ENCODE measurements around the gene KATNBL1.

The KATNBL1 gene

GRCh38 chr15:34114215-34114614 lies 95.7 kb downstream of the KATNBL1 start:
- no peak for DNase-seq

GRCh38 chr15:34111488-34111887 lies 98.4 kb downstream of the KATNBL1 start:
- DNase-seq = no peak

GRCh38 chr15:34109797-34110663 lies 99.9 kb downstream of the KATNBL1 start:
- DNase-seq = peak; percentile 36

GRCh38 chr15:34107315-34107714 lies 102.6 kb downstream of the KATNBL1 start:
- no peak for DNase-seq

- no peak for DNase-seq
Observed at GRCh38 chr15:34106423-34106822, 103.5 kb downstream of the KATNBL1 start.

GRCh38 chr15:34102175-34102925 lies 107.5 kb downstream of the KATNBL1 start:
- no peak for DNase-seq

GRCh38 chr15:34101366-34102174 lies 108.3 kb downstream of the KATNBL1 start, which contains the start of the genes EMC7 and PGBD4:
Gene EMC7 (minus strand): TSS chr15:34101862. CDS start chr15:34101839, 23 bp downstream.
Gene PGBD4 (plus strand): TSS chr15:34102083. CDS start chr15:34102532, 449 bp downstream.
- peak; percentile 100 for DNase-seq

GRCh38 chr15:34099914-34100313 lies 110.0 kb downstream of the KATNBL1 start:
- DNase-seq = no peak
